GM13976 (cell line): ENCODE data around the gene PAWR.

ENCODE experiments used
- DNase-seq: peaks from one replicate; pipeline ENCODE4 v3.0.0; 2012; ENCODE audit warnings: low spot score
- CTCF ChIP-seq: IDR thresholded peaks from 2 replicates; pipeline ENCODE4 v1.5.1; 2012; ENCODE audit warnings: borderline replicate concordance, mild to moderate bottlenecking; ENCODE audit not compliant: insufficient read depth; ENCODE audit errors: extremely low read depth, missing control alignments, control extremely low read depth
- in situ Hi-C: fragments of 300-500 bp; cut with MboI; formaldehyde crosslinking; loops from one replicate; pipeline ENCODE4 v1.12.0; 2022; ENCODE audit warnings: low sequenced_read_pairs, mixed read lengths, inconsistent platforms; ENCODE audit not compliant: unreplicated experiment

PAWR gene

GRCh38 chr12:79677672-79678071 lies 13.1 kb downstream of the PAWR start:
- no peak for TF ChIP-seq CTCF
- in situ Hi-C loops: no loop called here
- no peak for DNase-seq

GRCh38 chr12:79676579-79676978 lies 14.2 kb downstream of the PAWR start:
- TF ChIP-seq CTCF: no peak
- no peak for DNase-seq
- in situ Hi-C loops: no loop called here

- DNase-seq: no peak
- TF ChIP-seq CTCF: no peak
- in situ Hi-C loops: no loop called here
Measured at GRCh38 chr12:79674629-79675028, 16.1 kb downstream of the PAWR start.

- no peak for TF ChIP-seq CTCF
- in situ Hi-C loops: no loop called here
- DNase-seq: no peak
Measured at GRCh38 chr12:79673354-79673753, 17.4 kb downstream of the PAWR start.

GRCh38 chr12:79668113-79668512 lies 22.7 kb downstream of the PAWR start:
- TF ChIP-seq CTCF: no peak
- in situ Hi-C loops: no loop called here
- DNase-seq: no peak

GRCh38 chr12:79665212-79665887 lies 25.4 kb downstream of the PAWR start:
- in situ Hi-C loops: no loop called here
- DNase-seq: no peak
- no peak for TF ChIP-seq CTCF
